ENCODE results near the gene CACNA2D3.

The CACNA2D3 gene

DNA sequence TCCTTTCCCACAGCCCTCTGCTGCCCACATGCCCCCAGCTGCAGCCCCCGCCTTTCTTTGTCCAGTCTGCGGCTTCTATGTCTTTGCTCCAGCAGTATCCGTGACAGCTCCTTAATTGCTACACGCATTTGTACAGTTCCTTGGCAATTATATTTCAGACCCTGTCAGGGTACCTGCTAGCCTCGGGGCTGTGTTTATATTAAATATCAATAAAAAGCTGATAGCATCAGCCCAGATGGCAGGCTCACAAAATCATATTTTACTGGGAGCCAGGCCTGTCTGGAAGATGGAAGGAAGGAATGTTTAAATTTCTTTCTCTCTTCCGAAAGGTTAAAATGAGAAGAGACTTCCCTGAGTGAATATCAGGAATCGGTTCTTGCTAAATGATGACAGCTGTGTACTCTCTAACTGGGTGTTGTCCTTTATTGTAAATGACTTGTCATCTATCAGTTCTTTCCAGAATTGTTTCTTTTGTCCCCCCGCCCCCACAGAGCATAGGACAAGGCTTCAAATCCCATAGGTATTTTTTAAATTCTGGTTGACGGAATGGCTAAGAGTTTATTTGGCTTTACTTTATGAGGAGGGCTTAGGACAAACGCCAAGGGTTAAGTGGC lies 427.4 kb downstream of the CACNA2D3 start:
- no peaks in the 10 kb centered on the region for H3K36me3 ChIP-seq (ENCODE audit: insufficient read depth, low read length)
- H3K9me3 ChIP-seq (ENCODE audit: low read length): no peaks in the 10 kb centered on the region
- H2AFZ ChIP-seq (ENCODE audit: low read depth, low read length): no peak overlapping the region
- no peak overlapping the region for H3K4me3 ChIP-seq (ENCODE audit: low read length)
- H3K4me1 ChIP-seq (ENCODE audit: insufficient read depth, low read length): no peaks in the 10 kb centered on the region
- no peaks in the 10 kb centered on the region for H3K27me3 ChIP-seq (ENCODE audit: insufficient read depth, low read length)

DNA sequence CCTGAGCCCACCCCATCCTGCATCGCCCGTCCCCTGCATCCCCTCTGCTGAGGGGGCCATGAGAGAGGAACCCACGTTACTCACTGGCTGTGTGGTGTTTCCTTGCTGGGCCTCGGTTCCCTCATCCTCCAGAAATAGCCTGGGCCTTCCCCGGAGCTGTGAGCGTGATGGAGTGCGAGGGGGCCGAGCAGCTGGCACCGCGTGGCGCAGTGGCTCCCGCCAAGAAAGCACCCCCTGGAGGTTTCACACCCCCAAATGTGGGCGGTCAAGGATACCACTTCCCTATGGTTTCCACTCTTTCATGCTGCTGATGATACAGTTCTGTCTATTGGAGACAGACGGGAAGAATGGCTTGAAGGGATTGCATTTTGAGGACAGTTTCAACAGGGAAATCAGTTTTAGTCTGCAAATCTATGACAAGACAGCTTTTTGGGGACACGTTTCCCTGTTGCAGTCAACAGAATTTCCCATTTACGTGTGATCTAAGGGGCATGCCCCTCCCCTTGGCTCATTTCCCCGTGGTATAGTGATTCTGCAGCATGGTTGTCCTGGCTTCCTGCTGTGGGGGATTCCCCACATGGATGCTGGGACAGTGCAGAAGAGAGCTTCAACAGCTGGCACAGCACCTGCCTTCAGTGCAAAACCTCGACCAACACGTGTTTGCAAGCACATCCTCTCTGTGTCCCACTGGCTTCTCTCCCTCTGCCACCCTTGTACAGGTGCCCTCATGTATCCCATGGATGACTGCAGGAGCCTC lies 428.0 kb downstream of the CACNA2D3 start:
- Histone ChIP-seq H3K9me3 (ENCODE audit: low read length) (no peaks in the 10 kb centered on the region), H3K4me1 (ENCODE audit: insufficient read depth, low read length) (no peaks in the 10 kb centered on the region), H2AFZ (ENCODE audit: low read depth, low read length) (no peak overlapping the region), H3K4me3 (ENCODE audit: low read length) (no peak overlapping the region), H3K36me3 (ENCODE audit: insufficient read depth, low read length) (no peaks in the 10 kb centered on the region), H3K27me3 (ENCODE audit: insufficient read depth, low read length) (no peaks in the 10 kb centered on the region)

DNA sequence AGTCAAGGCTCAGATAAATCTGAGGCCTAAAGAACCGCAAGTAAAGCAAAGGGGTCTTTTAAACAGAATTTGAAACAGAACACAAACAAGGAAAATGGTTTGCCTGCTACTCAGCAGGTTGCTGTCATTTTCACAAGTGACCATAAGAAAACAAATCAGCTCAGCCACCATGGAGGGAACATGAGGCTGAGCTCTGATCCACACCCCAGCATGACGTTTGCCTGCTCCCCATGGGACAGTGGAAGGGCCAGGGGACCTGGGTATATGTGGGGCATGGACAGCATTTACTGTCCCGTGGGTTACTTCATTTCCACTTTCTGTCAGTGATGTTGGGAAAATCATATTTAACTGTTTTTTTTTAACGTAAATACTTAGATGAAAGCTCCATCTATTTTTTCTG lies 434.3 kb downstream of the CACNA2D3 start:
- Histone ChIP-seq H3K4me1 (ENCODE audit: insufficient read depth, low read length) (no peaks in the 10 kb centered on the region), H3K27me3 (ENCODE audit: insufficient read depth, low read length) (no peaks in the 10 kb centered on the region), H3K9me3 (ENCODE audit: low read length) (no peaks in the 10 kb centered on the region), H3K4me3 (ENCODE audit: low read length) (no peak overlapping the region), H2AFZ (ENCODE audit: low read depth, low read length) (no peak overlapping the region), H3K36me3 (ENCODE audit: insufficient read depth, low read length) (no peaks in the 10 kb centered on the region)

DNA sequence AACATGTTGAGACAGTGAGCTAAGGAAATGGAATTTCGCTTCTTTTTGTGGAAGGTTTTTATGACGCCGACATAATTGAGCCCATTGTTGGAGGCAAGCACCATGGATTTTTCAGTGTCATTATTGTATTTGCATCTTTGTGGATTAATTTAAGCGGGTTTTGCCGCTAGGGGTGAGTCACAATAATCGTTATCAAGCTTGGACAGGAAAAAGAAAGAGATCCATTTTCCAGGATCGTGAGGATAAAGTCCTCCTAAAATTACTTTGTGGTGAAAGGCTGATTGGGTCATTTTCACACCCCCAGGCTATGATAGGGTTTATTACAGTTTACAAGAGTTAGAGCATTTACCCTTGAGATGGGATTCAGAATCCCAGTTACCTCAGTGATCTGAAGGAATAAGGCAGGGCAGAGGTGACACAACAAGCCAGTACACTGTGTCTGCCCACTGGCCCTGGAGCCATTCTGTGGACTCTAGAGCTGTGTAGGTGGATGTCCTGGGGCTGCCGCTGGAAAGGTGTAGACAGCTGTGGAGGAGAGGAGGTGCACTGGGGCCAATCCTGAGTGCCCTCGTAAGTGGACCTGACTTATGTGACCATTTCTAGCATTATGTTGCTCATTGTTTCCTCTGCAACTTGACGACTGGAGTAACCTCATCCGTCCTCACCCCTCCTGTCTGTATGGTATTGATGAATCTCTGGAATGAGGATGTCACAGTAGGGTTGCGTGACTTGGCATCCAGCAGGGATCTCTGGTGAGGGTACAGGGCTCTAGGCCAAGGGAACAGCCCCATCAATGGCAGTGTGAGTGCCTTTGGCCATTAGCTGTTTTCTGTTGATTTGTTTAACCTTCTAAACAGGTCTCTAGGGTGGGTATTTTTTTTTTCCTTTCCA lies 435.4 kb downstream of the CACNA2D3 start:
- Histone ChIP-seq H2AFZ (ENCODE audit: low read depth, low read length) (no peak overlapping the region), H3K27me3 (ENCODE audit: insufficient read depth, low read length) (no peaks in the 10 kb centered on the region), H3K36me3 (ENCODE audit: insufficient read depth, low read length) (no peaks in the 10 kb centered on the region), H3K4me3 (ENCODE audit: low read length) (no peak overlapping the region), H3K9me3 (ENCODE audit: low read length) (no peaks in the 10 kb centered on the region), H3K4me1 (ENCODE audit: insufficient read depth, low read length) (no peaks in the 10 kb centered on the region)

DNA sequence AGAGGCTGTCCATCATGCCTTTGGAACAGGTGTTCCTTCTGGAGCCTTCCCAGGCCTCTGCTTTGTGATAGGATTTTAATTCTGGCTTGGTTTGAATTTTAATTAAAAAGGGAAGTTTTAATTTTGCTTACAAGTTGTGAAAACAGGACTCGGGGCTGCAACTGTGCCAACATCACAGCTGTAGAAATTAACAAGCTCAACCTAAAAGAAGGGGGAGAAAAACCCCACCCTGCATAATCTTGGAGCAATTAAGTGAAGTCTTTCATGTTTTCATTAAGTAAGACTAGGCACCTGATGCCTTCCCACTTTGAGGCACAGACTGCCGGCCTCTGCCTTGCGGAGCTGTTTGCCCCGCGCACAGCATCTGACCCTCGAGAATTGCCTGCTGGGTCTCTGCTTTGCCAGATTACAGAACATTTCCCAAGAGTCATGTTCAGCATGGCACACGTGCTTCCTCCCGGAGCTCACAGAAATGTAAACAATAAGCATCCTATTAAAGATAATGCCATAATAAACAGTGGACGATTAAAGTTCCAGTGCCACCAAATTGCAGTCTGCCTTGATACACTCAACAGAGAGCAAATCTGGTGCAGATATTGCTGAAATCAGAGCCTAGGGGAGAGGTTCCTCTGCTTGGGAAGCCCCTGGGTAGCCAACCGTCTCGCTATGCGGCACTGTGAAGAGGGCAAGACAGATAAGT lies 441.3 kb downstream of the CACNA2D3 start:
- Histone ChIP-seq H3K36me3 (ENCODE audit: insufficient read depth, low read length) (no peaks in the 10 kb centered on the region), H3K4me1 (ENCODE audit: insufficient read depth, low read length) (no peaks in the 10 kb centered on the region), H3K9me3 (ENCODE audit: low read length) (no peaks in the 10 kb centered on the region), H3K27me3 (ENCODE audit: insufficient read depth, low read length) (no peaks in the 10 kb centered on the region), H3K4me3 (ENCODE audit: low read length) (no peak overlapping the region), H2AFZ (ENCODE audit: low read depth, low read length) (no peak overlapping the region)

DNA sequence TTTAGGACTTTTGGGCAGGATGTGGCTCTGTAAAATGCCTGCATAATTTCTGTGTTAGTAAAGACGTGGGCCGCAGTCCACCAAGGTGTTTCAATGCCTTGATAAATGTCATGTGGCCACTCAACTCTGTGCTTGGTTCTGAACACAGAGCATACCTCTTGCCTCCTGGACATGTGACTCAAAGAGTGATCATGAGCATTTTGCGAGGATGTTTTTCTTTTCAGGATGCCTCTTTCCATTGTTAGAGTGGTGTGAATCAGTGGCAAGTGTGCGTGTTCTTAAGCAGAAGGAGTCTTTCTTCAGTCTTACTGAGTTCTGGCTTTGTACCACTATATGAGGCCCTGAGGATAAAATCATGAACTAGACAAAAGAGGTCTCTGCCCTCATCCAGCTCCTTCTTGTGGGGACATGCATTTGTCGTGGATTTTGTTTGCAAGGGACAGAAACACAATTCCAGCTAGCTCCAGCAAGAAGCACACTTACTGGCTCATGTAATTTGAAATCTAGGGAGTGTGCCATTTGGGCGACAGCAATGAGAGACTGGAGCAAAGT lies 442.1 kb downstream of the CACNA2D3 start:
- Histone ChIP-seq H3K27me3 (ENCODE audit: insufficient read depth, low read length) (no peaks in the 10 kb centered on the region), H2AFZ (ENCODE audit: low read depth, low read length) (no peak overlapping the region), H3K4me1 (ENCODE audit: insufficient read depth, low read length) (no peaks in the 10 kb centered on the region), H3K36me3 (ENCODE audit: insufficient read depth, low read length) (no peaks in the 10 kb centered on the region), H3K9me3 (ENCODE audit: low read length) (no peaks in the 10 kb centered on the region), H3K4me3 (ENCODE audit: low read length) (no peak overlapping the region)

DNA sequence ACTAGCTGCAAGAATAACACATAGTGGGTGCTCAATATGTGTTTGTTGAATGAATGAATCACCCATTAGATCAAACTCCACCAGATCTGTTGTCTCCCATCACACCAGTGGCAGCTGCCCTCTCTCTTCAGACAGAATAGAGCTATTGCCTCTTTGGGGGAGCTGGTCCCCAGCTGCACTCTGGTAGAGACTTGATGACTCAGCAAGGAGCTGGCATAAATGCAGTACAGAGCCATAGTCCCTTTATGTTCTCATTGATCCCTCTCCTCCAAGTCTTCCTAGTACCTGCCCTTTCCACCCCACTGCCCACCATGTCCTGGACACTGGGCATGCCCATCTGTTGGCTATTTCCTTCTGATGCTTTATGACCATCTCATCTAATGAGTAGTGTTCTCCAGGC lies 443.6 kb downstream of the CACNA2D3 start:
- H3K4me1 ChIP-seq (ENCODE audit: insufficient read depth, low read length): no peaks in the 10 kb centered on the region
- H2AFZ ChIP-seq (ENCODE audit: low read depth, low read length): no peak overlapping the region
- H3K36me3 ChIP-seq (ENCODE audit: insufficient read depth, low read length): no peaks in the 10 kb centered on the region
- H3K9me3 ChIP-seq (ENCODE audit: low read length): no peaks in the 10 kb centered on the region
- no peak overlapping the region for H3K4me3 ChIP-seq (ENCODE audit: low read length)
- H3K27me3 ChIP-seq (ENCODE audit: insufficient read depth, low read length): no peaks in the 10 kb centered on the region

DNA sequence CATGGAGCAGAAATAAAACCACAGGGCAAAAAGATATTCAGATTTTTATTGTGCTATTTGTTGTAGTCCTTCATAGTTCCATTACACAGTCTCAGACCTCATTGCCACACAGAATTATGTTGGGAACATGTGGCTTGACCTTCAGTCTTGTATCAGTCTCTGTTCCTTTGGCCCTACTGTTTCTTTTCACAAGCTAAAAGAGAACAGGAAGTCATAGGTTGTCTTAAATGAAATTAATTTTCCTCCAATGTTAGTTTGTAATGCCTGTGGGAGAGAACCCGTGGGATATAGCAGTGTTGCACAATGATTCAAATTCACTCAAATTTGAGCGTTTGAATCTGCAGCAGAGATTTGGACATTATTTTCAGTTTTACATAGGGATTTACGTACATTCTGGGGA lies 445.6 kb downstream of the CACNA2D3 start:
- no peak overlapping the region for H2AFZ ChIP-seq (ENCODE audit: low read depth, low read length)
- H3K27me3 ChIP-seq (ENCODE audit: insufficient read depth, low read length): no peaks in the 10 kb centered on the region
- H3K4me3 ChIP-seq (ENCODE audit: low read length): no peak overlapping the region
- no peaks in the 10 kb centered on the region for H3K4me1 ChIP-seq (ENCODE audit: insufficient read depth, low read length)
- no peaks in the 10 kb centered on the region for H3K36me3 ChIP-seq (ENCODE audit: insufficient read depth, low read length)
- H3K9me3 ChIP-seq (ENCODE audit: low read length): no peaks in the 10 kb centered on the region

DNA sequence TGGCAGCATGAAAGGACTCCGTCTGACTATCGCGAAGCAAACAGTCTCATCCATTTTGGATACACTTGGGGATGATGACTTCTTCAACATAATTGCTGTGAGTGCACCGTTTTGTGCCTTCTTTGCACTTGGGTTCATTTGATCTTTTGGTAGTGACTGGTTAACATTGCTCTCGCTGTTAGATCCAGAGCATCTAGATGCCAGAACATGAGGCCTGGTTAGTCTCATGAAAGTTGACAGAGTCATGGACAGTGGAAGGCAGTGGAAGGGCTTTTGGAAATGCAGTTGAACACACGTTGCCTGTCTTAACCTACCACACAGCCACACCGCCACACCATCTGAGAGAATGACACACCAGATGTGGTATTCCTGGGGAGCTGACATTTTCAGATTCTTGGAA lies 447.7 kb downstream of the CACNA2D3 start:
- no peak overlapping the region for H2AFZ ChIP-seq (ENCODE audit: low read depth, low read length)
- H3K27me3 ChIP-seq (ENCODE audit: insufficient read depth, low read length): no peaks in the 10 kb centered on the region
- no peak overlapping the region for H3K4me3 ChIP-seq (ENCODE audit: low read length)
- no peaks in the 10 kb centered on the region for H3K36me3 ChIP-seq (ENCODE audit: insufficient read depth, low read length)
- no peaks in the 10 kb centered on the region for H3K9me3 ChIP-seq (ENCODE audit: low read length)
- H3K4me1 ChIP-seq (ENCODE audit: insufficient read depth, low read length): no peaks in the 10 kb centered on the region

DNA sequence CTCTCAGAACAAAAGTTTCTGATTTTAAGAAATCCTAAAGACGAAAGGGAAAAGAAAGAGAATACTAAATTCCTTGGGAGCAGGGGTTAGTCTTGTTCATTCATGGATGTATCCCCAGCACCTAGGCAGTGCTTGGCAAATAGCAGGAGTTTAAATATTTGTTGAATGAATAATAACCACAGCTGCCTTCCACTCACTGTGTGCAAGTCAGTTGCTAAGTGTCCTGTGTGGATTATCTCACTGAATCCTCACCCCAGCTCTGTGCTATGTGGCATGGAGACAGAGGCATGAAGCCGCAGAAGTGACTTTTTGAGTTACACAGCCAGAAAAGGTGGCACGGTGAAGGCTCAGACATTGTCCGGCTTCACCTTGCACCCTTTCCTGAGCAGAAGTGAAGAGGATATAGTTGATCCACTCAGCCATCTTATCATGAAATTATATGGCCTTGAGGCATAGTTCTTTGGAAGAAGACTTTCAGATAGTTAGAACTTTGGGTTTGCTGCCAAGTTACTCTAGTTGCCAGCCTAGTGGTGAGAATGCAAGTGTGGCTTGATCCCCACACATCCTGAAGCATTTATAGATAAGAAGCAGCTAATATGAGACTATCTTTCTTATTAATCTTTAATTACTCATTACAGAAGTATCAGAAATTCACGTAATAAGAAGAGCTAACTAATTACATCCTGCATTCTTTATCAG lies 450.0 kb downstream of the CACNA2D3 start:
- Histone ChIP-seq H2AFZ (ENCODE audit: low read depth, low read length) (no peak overlapping the region), H3K9me3 (ENCODE audit: low read length) (no peaks in the 10 kb centered on the region), H3K27me3 (ENCODE audit: insufficient read depth, low read length) (no peaks in the 10 kb centered on the region), H3K4me3 (ENCODE audit: low read length) (no peak overlapping the region), H3K36me3 (ENCODE audit: insufficient read depth, low read length) (no peaks in the 10 kb centered on the region), H3K4me1 (ENCODE audit: insufficient read depth, low read length) (no peaks in the 10 kb centered on the region)

DNA sequence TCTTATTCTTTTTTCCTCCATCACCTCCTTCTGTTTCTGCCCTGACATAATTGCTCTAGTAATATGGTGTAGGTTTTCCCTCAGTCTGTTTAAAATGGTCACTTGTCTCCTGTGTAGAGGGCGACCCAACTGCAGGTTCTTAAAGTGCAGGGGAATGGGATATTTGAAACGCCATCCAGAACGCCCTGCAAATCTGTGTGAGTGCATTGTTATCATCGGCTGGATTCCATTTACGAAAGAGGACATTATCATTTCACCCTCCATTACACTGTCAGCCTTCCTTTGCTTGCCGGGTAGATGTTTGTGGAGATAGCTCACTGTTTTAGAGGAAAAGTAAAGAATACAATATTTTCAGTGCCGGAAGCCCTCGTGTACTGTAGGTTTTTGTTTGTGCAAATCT lies 451.5 kb downstream of the CACNA2D3 start:
- Histone ChIP-seq H3K36me3 (ENCODE audit: insufficient read depth, low read length) (no peaks in the 10 kb centered on the region), H2AFZ (ENCODE audit: low read depth, low read length) (no peak overlapping the region), H3K9me3 (ENCODE audit: low read length) (no peaks in the 10 kb centered on the region), H3K27me3 (ENCODE audit: insufficient read depth, low read length) (no peaks in the 10 kb centered on the region), H3K4me3 (ENCODE audit: low read length) (no peak overlapping the region), H3K4me1 (ENCODE audit: insufficient read depth, low read length) (no peaks in the 10 kb centered on the region)

DNA sequence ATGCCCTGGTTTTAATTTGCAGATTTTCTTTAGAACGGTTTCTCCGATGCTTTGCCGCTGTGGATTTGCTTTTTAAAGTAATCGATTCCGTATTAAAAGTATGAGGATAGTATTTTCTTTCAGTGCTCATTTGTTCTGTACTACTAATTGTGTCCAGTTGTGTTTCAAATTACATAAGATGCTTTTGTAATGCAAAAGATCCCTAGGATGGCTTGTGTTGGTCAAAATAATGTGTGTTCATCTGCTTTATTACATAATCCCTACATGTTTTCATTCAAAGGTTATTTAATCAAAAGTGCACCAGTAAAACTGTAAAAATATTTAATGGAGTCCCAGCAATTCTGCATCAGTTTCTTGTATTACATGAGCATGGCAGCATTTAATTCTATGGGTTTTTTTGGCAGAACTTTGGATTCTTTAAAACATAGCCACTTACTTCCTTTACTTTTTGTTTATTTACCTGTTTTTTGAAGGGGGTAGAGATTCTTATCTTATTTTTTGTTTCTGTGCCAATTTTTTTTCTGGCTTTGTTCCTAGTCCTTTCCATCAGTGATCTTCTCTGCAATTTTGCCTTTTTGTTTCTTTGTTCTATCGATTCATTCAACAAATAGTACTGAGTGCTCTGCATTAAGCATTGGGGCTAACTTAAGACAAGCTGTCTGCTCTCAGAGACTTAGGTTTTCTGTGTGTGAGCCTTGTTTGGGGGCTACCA lies 452.7 kb downstream of the CACNA2D3 start:
- H2AFZ ChIP-seq (ENCODE audit: low read depth, low read length): no peak overlapping the region
- H3K36me3 ChIP-seq (ENCODE audit: insufficient read depth, low read length): no peaks in the 10 kb centered on the region
- no peaks in the 10 kb centered on the region for H3K4me1 ChIP-seq (ENCODE audit: insufficient read depth, low read length)
- H3K27me3 ChIP-seq (ENCODE audit: insufficient read depth, low read length): no peaks in the 10 kb centered on the region
- H3K4me3 ChIP-seq (ENCODE audit: low read length): no peak overlapping the region
- no peaks in the 10 kb centered on the region for H3K9me3 ChIP-seq (ENCODE audit: low read length)
